ENCODE measurements around the gene CCDC87. TPM values are rescaled to one million over a fixed set of nuclear protein-coding genes. Genes with fewer than 3 reads are reported as not detected.

The CCDC87 gene
- total and polyA plus RNA-seq, 2 donors (not counting 3 experiments of a cell fraction or from before 2014, with no cell fraction given), result 0.06 to 0.22 TPM

GRCh38 chr11:66543263-66544107, 49.4 kb downstream of the CCDC87 start:
- no TSS peak for BruUV-seq (replicated peaks)
- H3K27ac ChIP-seq (ENCODE audit: insufficient read depth, low read depth, low read length), result peak overlapping the region; percentile 61
- intact Hi-C loops (cut with micrococcal nuclease) (loop anchor here (1.0 to 2.0 kb wide), 3 partner anchors 33 to 135 kb away; partner anchors contain the start of gene BBS1), dilution Hi-C loops (cut with MboI; ENCODE audit: extremely low pct_ligation_motif_present, low sequenced_read_pairs) (no loop called here)
- FAIRE-seq, result peak; percentile 94
- H3K36me3 ChIP-seq (ENCODE audit: control insufficient read depth in 2 of 2, extremely low read depth in 1 of 2, insufficient read depth in 2 of 2, low read length in 2 of 2), result peaks cover 0 to 14% of the 10 kb centered on the region in 2 experiments
- peak overlapping the region; percentile 41 for H3K4me2 ChIP-seq (ENCODE audit: insufficient read depth, low read length)
- peak overlapping the region; percentile 47 for H2AFZ ChIP-seq (ENCODE audit: low read depth, low read length)
- peak overlapping the region; percentile 25 for H3K9ac ChIP-seq (replicated peaks; ENCODE audit: extremely low read depth, insufficient read depth, low read length)
- H4K20me1 ChIP-seq (replicated peaks; ENCODE audit: control insufficient read depth, extremely low read depth, insufficient read depth, low read length), result no peaks in the 10 kb centered on the region
- ChIA-PET POLR2A (interaction anchor here (0.6 kb wide), 1 partner anchor 609 kb away, joined by 3 read pairs; no protein-coding TSS in a partner anchor), CTCF (interaction anchor here (2.2 to 2.8 kb wide), 2 partner anchors 11 to 135 kb away, joined by 8 to 28 read pairs; partner anchors contain the start of gene RBM4B)
- H3K9me1 ChIP-seq (replicated peaks; ENCODE audit: control insufficient read depth, extremely low read depth, insufficient read depth, low read length), result no peaks in the 10 kb centered on the region
- TF ChIP-seq POLR2A (IDR thresholded peaks at IDR 0.05; ENCODE audit: low read depth, low read length) (peak; percentile 78), FOS (IDR thresholded peaks at IDR 0.05; ENCODE audit: borderline replicate concordance, insufficient read depth, low read length) (no peak), POLR2AphosphoS5 (IDR thresholded peaks at IDR 0.05; ENCODE audit: insufficient read depth, low read depth, low read length) (peak; percentile 92), CTCF (IDR thresholded peaks at IDR 0.05; ENCODE audit: extremely low read depth in 1 of 2, insufficient read depth in 1 of 2, low read depth in 1 of 2, low read length in 2 of 2) (peak; percentile 72 to 94)
- H3K4me1 ChIP-seq (ENCODE audit: control insufficient read depth, extremely low read depth, insufficient read depth, low read length), result peaks cover 33% of the 10 kb centered on the region
- no peaks in the 10 kb centered on the region for H3K27me3 ChIP-seq (ENCODE audit: control insufficient read depth in 2 of 2, insufficient read depth in 2 of 2, low read length in 2 of 2)
- no peaks in the 10 kb centered on the region for H3K9me3 ChIP-seq (replicated peaks; ENCODE audit: control insufficient read depth, insufficient read depth, low read length)
- DNase-seq (ENCODE audit: low read depth, low spot score), result peak; percentile 91
- peaks cover 5% of the 10 kb centered on the region for H3K79me2 ChIP-seq (ENCODE audit: control insufficient read depth, insufficient read depth, low read length)
- peak overlapping the region in 2 of 3 experiments; percentile 0 to 1 for H3K4me3 ChIP-seq (replicated peaks in 1 of 3; ENCODE audit: insufficient read depth in 1 of 3, low read depth in 1 of 3, low read length in 3 of 3)
